Measurements from ENCODE around the gene FKTN.

- TF ChIP-seq POLR2A (IDR thresholded peaks at IDR 0.05) (no peak), CTCF (IDR thresholded peaks at IDR 0.05) (no peak), EP300 (IDR thresholded peaks at IDR 0.05) (no peak)
Observed at GRCh38 chr9:105515811-105516413, 42.0 kb upstream of the FKTN start.
